HEK293 (cell line): Measurements from ENCODE around the gene HPSE2.

Experiments used
- CTCF ChIP-seq: fragments of 450-650 bp; formaldehyde crosslinking; IDR thresholded peaks from 2 replicates; pipeline ENCODE4 v1.5.1; 2016; ENCODE audit warnings: missing biosample characterization, missing genetic modification characterization
- ELK4 ChIP-seq: IDR thresholded peaks from 2 replicates; pipeline ENCODE4 v1.6.1; 2011; ENCODE audit warnings: mild to moderate bottlenecking, low read depth, low read length, borderline replicate concordance
- KLF10 ChIP-seq: fragments of 450-650 bp; IDR thresholded peaks from 2 replicates; pipeline ENCODE4 v1.5.1; 2018; ENCODE audit warnings: missing biosample characterization, mild to moderate bottlenecking, missing genetic modification characterization
- OVOL3 ChIP-seq: fragments of 450-650 bp; formaldehyde crosslinking; IDR thresholded peaks from 2 replicates; pipeline ENCODE4 v1.5.1; 2016; ENCODE audit warnings: missing biosample characterization, missing genetic modification characterization
- SP2 ChIP-seq: fragments of 450-650 bp; formaldehyde crosslinking; IDR thresholded peaks from 2 replicates; pipeline ENCODE4 v1.5.1; 2016; ENCODE audit warnings: missing biosample characterization, missing genetic modification characterization
- ZNF138 ChIP-seq: fragments of 450-650 bp; formaldehyde crosslinking; IDR thresholded peaks from 2 replicates; pipeline ENCODE4 v1.5.1; 2016; ENCODE audit warnings: missing biosample characterization, missing genetic modification characterization, borderline replicate concordance
- ZNF24 ChIP-seq: fragments of 450-650 bp; formaldehyde crosslinking; IDR thresholded peaks from 2 replicates; pipeline ENCODE4 v1.5.1; 2016; ENCODE audit warnings: missing biosample characterization, missing genetic modification characterization
- ZNF366 ChIP-seq: fragments of 450-650 bp; formaldehyde crosslinking; conservative IDR thresholded peaks from 2 replicates; pipeline ENCODE4 v1.5.1; 2016; ENCODE audit warnings: missing biosample characterization, missing genetic modification characterization
- ZNF76 ChIP-seq: fragments of 450-650 bp; formaldehyde crosslinking; IDR thresholded peaks from 2 replicates; pipeline ENCODE4; 2016; ENCODE audit warnings: low read depth, missing biosample characterization, missing genetic modification characterization, borderline replicate concordance

GRCh38 chr10:98567391-98568133 is 668.1 kb downstream of the HPSE2 start:
- TF ChIP-seq SP2 (tag by site-specific recombination) (no peak), CTCF (tag by site-specific recombination) (no peak), OVOL3 (tag by site-specific recombination) (no peak), ELK4 (no peak), ZNF24 (no peak), ZNF76 (tag by site-specific recombination) (no peak), ZNF138 (no peak), KLF10 (tag by site-specific recombination) (no peak), ZNF366 (no peak)
